COLO668 (cell line): ENCODE data around the gene ELMO1.
A peak's percentile ranks its signal among the peaks of the same experiment; 100 is the strongest.

Experiments used
- DNase-seq: peaks from one replicate; lab custom pipeline; 2025; ENCODE audit not compliant: unreplicated experiment; lab: John Stamatoyannopoulos, UW

ELMO1 gene

DNA sequence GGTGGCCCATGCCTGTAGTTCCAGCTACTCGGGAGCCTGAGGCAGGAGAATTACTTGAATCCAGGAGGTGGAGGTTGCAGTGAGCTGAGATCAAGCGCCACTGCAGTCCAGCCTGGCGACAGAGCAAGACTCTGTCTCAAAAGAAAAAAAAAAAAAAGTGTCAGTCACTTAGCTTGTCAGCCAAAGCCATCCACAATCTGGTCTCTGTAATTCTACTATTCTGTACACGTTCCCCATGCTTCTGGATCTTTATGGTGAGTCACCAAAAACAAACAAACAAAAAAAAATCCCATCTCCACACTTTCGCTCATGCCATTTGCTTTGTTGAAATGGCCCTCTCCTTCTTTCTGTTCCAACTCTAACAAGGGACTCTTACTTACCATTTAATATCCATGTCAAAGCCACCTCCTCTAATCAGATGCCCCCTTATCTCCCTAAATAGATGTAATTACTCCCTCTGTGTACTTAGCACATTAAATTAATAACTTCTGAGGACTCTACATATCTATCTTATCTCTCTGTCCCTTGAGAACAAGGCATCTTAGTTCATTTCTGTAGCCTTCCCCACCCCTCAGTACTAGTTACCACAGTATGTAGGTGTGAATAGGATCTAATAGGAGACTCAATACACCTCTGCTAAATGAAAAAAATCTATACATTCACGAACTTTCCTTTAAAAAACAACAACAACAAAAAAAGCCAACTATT, 128.4 kb downstream of the ELMO1 start:
- no peak for DNase-seq

DNA sequence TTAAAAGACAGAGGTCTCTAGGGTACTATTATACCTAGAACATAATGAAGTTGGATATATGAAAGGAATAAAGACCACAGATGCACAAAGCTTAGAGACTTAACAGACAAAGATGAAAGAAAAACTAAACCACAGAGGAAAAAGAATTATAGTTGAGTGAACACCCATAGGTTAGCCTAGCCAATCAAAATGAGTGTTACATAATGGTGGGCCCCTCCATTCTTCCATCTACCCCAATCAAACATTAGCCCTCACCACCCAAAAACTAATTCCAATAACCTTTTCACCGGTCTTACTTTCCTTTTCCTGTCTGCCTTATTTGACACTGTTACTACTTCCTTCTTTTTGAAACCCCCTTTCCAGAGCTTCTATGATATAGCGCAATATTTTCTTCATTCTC, 130.1 kb downstream of the ELMO1 start:
- no peak for DNase-seq

DNA sequence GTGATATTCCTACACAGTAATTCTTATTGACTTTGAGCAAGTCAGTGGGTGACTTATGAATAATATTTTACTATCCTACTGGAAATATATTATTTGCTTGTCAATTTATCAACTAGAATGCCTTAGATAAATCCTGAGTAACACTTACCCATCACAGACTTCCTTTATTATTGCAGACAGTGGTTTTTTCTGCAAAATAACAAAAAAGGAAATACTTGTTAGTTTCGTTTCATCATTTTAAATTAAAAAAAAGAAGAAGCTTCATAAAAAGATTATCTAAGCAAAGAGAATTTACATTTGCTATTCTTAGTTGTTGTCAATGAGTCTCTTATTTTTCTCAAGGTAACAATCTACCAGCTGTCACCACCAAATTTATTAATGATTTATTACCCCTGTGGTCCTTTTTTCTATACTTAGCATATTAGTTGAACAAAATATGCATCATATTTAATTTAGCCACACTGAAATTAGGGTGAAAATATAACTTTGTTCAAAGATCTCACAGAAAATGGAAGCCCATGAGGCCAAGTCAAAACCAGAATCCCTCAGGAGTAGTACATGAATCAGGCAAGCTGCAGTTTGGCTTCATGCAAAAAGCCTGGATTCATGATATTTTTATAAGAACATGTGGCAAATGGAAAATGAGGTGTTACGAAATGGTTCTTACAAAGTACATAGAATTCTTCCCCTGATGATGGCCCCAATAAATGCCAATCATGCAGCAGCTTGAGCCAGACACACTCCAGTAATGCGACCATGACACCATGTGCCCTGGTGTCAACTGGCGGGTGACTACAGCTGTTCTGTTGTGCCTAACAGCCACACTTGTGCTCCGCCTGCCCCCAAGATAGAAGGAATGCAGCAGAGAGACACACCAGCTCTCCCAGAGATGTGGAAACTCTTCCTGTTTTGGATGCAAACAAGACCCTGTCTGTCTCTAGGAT, 132.6 kb downstream of the ELMO1 start:
- no peak for DNase-seq

DNA sequence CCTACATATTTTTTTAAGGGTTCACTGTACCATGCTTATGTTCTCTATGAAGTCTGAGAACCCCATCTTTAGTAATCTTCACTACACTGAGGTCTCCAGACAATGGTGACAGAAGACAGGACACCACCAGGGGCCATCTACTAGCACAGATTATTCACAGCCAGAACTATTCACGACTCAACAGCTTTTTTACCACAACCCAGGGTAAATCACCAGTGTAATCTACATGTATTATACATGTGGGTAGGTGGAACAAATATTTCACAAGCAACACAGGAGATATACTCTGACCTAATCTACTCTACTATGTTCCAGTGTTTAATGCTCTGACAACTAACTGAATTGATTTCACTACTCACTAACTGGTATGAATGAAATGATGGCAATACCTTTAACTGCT, 136.1 kb downstream of the ELMO1 start:
- DNase-seq = no peak

DNA sequence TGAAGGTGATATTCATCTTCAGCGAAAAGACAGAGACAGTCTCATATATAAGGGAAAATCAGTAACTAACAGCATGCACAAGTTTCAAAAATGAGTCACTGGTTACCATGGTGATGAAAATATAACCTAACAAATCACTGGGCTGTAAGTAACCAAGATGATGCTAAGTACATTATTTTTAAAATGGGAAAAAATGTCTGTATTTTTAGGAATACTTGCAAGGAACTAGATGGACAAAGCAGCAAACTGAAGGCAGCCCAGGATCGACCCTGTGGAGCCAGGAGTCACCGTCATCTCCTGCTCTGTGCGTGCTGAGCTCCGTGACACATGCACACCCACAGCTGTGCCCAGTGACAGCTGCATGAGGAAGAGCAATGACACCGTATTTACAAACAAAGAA, 137.3 kb downstream of the ELMO1 start:
- DNase-seq = no peak

DNA sequence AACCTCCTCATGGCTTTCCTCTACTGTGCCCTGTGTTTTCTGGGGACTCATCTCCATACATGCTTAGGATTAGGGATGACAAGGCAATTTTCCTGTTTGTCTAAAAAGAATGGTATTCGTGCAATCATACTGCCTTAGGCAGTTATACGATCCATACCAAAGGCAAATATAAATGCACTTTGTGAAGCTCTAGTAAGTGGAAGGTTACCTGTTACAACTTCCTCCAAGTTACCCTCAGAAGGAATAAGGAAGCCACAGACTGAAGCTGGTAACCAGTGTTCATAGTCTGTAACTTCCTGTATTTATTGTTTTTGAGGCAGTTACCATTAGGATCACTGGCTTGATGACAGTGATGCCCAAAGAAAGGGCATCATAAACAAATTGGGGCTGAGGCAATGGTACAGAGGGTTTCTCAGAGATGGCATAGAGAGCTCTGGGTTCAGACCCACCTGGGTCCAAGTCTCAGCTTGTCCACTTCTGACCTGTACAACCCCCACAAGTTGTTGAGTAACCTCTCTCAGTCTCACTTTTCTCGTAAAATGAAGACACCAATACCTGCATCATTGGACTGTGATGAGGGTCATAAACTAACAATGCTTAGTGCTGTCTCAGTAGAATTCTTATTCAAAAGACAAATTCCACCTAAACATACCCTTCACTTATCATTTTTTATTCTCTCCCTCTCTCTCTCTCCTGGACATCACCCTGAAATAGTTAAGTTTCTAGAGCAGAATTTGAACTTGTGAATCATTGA, 138.2 kb downstream of the ELMO1 start:
- no peak for DNase-seq

DNA sequence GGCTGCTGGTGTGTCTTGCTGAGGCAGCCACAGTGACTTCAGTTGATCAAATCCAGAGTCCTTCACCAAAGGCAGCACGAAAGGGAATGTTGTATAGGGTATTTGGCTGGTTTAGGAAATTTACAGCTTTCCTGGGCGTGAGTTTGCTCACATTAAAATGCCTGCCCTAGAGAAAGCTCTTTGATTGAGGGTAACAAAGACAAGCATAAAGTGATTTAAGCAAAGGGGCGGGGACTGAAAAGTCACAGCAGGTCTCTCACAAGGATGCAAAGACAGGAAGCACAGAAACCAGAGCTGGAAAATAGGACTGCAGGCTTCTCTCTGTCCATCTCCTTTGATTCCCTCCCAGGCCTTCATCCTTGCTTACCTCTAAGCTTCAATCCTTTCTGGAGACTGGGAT, 139.2 kb downstream of the ELMO1 start:
- DNase-seq = no peak

DNA sequence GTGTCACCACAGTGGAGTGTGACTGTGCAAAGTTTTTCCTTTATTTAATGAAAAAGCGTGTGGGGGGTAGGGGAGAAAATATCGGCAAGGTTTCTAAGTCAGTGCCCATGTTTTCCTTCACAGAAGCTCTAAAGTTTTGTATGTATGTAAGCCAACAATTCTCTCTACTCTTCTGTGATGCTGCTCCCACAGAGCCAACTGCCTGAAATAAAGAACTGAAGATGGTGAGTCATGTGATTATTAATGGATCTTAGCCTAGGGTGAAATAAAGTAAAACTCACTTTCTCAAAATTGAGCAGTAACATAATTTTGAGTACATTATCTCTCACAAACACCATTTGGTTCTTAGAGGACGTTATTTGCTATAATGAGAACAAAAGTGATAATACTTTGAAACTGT, 143.7 kb downstream of the ELMO1 start:
- DNase-seq = no peak

DNA sequence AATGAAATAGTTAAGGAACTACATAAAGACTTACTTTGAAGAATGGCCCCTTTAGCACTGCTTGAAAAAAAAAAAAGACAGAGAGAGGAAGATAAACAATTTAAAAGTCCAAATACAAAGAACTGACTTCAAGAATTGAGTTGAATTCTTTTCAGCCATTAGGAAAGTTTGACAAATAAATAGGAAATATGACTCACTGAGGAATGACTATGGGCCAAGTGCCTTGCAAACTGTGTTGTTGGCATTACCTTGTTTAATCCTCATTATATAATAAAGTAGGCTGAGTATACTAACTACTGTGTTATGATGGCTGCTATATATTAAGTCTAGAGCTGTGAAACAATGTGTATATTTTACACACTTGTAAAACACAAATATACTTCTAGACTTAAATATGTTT, 151.1 kb downstream of the ELMO1 start:
- no peak for DNase-seq

DNA sequence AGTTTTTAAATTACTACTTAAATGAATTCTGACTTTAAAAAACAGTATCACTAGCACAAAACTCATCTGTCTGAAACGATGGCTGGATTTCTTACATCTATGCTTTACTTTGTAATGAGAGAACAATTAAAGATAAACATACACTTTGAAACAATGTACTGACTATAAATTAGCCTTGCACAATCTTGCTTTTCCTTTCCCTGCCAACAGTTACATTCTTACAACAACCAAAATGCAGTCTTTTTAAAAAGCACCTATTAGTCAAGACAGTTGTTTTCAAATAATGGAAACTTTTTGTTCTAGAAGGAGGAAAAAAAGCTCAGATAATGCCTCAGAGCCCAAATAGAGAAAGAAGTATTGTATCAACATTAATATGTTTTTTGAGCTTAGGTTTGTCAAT, 153.3 kb downstream of the ELMO1 start:
- no peak for DNase-seq

DNA sequence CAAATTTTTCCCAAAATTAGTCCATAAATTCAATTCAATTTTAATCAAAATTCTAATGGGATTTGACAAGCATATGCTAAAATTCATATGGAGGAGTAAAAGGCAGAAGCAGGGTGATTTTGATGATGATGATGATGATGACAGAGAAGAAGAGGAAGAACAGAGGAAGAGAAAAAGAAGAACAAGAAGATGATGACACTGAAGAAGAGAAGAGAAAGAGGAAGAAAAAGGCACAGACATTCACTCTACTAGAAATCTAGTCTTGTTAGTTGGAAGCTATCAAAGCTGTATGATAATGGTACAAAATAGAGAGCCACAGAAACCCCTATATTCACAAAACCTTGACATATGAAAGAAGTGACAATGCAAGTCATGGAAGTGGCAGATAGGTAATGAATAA, 157.9 kb downstream of the ELMO1 start:
- DNase-seq = no peak

DNA sequence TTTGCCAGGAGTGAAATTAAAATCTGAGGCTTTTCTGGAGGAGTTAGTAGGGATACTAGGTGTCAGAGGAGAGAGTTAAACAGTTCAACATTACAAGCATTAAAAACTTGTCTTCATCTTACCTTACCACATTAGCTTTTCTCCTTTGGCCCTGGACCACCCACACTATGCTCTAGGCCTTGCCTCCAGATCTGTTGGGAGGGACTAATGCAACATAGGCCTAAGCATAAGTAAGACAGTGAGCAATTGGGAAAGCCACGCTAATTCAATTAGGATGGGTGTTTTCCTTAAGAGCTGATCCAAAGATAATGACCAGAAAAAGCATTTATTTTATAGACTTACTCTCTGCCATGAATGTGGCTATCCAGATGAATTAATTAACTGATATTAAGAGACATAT, 158.9 kb downstream of the ELMO1 start:
- DNase-seq = no peak

DNA sequence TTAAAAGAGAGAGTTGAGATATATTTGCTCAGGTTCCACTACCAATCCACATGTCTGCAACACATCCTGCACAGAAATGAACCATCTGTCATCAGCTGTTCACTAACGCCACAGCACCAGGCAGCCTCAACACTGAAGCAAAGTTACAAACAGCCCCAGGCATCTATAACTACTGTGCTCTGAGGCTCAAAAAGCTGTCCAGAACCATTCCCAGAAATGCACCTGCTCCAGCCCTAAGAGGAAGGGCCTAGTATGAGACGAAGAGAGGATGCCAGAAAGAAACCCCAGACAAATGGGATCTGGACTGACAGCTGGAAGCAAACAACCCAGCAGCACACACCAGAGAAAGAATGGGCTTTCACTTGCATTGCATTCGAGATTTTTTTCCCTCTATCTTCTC, 159.3 kb downstream of the ELMO1 start:
- DNase-seq = no peak

DNA sequence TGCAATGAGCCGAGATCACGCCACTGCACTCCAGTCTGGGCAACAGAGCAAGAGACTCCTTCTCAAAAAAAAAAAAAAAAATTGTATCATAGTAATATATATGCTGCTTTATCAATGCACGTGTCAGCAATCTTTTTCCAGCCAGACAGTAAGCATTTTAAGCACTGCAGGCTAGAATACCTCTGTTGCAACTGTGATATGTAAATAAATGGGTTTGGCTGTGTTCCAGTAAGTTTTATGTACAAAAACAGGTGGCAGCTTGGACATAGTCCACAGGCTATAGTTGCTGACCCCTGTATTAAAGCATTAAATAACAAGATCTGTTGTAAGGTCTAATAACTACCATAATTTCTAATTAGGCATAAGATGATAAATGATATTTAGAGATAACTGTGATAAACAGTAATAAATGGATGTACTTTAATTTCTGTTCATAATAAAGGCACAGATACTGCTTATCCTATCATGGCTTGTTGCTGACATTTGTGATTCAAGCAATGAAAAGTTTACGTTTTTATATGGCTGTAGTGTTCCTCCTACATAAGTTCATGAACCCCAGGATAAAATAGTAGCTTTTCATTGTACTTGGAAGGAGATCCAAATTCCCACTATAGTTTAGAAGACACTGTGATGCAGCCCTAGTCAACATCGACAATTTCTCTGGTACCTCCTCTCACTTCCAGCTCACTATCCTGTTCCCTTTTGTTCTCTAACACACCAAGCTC, 161.4 kb downstream of the ELMO1 start:
- peak; percentile 28 for DNase-seq

DNA sequence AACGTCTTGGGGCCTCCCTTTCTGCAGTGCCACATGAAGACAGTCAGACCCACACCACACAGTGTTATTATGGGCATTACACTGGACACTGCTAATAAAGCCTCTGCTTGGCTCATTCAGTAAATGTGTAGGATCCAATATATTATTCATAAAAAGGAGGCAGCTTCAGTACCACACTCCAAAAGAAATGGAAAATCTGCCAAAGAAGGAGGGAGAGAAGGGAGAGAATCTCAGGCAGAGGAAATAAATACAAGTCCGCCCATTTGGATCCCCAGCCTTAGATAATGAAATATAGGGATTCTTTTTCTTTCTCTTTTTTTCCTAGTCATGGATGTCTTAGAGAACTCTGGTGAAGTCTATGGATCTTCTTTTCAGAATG, 162.2 kb downstream of the ELMO1 start:
- no peak for DNase-seq

DNA sequence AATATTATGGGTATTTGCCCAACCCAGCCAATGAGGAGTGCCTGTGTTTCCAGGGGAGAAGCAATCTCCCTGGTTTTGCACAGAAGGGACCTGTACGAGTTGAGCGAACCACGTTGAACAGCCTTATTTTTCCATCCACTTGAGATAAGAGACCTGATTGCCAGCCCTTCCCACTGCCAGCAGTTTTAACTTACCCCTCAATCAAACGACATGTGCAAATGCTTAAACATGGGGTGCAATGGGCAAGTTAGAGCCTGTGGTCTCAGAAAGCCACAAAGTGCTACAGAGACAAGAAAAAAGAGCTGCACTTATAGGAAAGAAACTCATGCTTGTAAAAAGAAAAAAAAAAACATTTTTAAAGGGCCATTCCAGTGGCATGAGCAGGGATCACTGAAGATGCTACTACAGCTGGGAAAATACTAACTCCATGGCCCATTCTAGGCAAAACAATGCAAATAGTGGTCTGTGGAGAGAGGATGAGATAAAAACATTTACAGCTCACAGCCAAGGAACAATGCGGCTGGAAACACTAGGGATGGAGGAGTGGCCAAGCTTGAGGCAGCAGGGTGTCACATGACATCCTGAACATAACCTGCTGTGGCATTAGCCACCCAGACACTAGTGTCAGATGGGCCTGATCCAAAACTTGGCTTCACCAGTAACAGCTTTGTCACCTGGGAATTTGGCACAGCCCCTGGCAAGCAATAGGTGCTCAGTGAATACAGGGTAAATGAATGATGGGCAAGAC, 162.8 kb downstream of the ELMO1 start:
- DNase-seq = no peak

DNA sequence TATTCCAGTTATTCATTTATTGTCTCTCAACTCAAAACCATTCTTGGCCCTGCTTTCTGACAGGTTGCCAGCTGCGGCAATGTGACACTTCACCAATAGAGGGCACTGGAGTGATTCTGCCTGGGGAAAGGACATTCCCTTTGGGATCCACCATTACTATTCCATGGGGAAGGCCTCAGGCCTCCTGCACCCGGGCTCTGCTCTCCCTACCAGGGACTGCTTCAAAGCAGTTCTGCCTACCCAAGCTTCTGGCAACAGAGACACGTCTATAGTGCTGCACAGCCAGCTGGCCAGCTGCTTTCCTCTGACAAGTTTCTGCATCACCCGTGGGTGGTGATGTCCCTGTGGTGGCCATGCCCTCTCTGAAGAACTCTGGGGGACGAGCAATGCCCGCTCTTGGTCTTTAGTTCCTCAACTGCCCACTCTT, 163.8 kb downstream of the ELMO1 start:
- DNase-seq = peak; percentile 43

DNA sequence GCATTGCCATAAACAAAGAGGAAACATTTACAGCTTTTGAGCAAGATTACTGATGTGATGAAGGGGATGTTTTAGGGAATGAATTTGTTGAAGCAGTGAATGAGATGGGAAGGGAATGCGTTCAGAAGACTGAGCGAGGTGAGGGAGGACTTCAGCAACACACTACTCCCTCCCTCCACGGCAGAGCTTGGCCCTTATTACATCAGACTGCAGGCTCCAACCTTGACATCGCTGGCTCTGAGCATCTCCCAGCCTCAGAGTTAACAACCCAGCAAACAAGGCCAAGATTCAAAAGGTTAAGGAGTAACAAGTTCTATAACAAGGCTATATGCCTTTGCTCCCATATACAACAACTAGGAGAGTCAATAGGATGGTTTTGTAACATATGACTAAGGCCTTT, 164.4 kb downstream of the ELMO1 start:
- DNase-seq = no peak

DNA sequence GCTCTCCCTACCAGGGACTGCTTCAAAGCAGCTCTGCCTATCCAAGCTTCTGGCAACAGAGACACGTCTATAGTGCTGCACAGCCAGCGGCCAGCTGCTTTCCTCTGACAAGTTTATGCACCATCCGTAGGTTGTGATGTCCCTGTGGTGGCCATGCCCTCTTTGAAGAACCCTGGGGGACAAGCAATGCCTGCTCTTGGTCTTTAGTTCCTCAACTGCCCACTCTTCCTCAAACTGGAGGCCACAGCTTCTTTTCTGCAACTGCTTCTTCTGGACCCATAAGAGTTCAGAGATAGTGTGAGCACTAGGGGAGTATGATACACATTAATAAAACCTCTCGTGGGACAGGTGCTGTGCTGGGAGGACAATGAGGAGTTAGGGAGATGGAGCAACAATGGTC, 164.9 kb downstream of the ELMO1 start:
- DNase-seq = no peak

DNA sequence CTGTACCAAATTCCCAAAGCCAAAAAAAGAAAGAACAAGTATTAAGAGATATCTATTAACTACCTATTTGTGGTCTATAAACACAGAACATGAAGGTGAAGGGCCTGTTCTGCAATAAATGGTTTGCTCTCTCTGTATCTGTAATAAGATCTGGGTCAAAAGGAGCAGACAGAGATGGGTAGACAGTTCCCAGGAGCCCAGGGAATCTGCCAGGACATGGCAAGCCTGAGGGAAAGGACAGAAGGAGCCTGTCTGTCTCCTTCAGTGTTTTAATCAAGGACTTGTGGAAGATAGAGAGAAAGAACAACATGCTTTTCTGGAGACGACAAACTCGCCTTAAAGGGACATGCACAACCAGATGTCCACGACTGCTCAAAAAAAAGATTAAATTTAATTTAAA, 165.7 kb downstream of the ELMO1 start:
- DNase-seq = no peak

DNA sequence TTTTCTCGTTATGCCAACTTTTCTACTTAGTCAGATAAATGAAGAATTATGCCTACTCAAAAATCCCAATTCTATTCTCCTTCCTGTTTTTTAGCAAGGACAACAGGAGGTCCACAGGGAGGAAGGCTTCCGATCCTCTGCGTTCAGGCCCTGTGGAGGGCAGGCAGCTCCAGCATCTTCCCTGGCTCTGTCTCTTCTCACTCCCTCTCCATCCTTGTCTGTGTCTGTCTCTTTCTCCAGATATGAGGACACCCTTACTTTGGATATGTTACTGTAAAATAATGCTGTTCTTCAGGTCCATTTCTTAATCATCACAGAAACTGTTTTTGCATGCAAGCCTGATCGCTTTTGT, 166.6 kb downstream of the ELMO1 start:
- DNase-seq = no peak
